A549 (cell line): ENCODE measurements around the gene LETM1. TPM values are rescaled to one million over a fixed set of nuclear protein-coding genes. Genes with fewer than 3 reads are reported as not detected.

Experiments used
- ATAC-seq, 2 experiments: fragments of 200-7000 bp in 1 of 2; fragments of >200 bp in 1 of 2; cut with Nextera tagmentation in 1 of 2; cut with Tn5 transposase in 1 of 2; 3 replicates each; pipeline versions ENCODE4 v1.8.0 to v1.9.1; 2018 to 2020; ENCODE audit warnings: mild to moderate bottlenecking in 1 of 2, moderate library complexity in 1 of 2
- CTCF ChIA-PET: fragments of 300-600 bp; sonication (Branson Sonifier 250); formaldehyde crosslinking; extraction: SDS; loops from one replicate; lab custom pipeline; 2021; ENCODE audit warnings: antibody characterized with exemption, inconsistent platforms; lab: Yijun Ruan, JAX
- POLR2A ChIA-PET: fragments of 350-600 bp; formaldehyde crosslinking; extraction: SDS; loops from one replicate; lab custom pipeline; 2021; ENCODE audit warnings: antibody characterized with exemption, inconsistent platforms; lab: Yijun Ruan, JAX
- DNase-seq, 2 experiments: peaks; one replicate each; pipeline versions ENCODE4 v3.0.0 to v3.0.0-alpha.2; 2011 to 2016; ENCODE audit warnings: low read depth in 1 of 2, low spot score in 1 of 2
- FAIRE-seq: peaks from 2 replicates; lab custom pipeline; 2011; peaks lifted over from hg19 to GRCh38; lab: Jason Lieb, UNC
- H3K27ac ChIP-seq, 2 experiments: fragments of >200 bp; sonication (Bioruptor Twin); formaldehyde crosslinking; 3 replicates each; pipeline ENCODE4 v1.5.1; 2016 to 2017
- H3K4me1 ChIP-seq: fragments of >200 bp; sonication (Bioruptor Twin); formaldehyde crosslinking; 3 replicates; pipeline ENCODE4 v1.6.1; 2016
- H3K4me2 ChIP-seq: fragments of >200 bp; sonication (Bioruptor Twin); formaldehyde crosslinking; 3 replicates; pipeline ENCODE4 v1.6.1; 2016
- H3K4me3 ChIP-seq: fragments of >200 bp; sonication (Bioruptor Twin); formaldehyde crosslinking; 3 replicates; pipeline ENCODE4 v1.5.1; 2016
- H3K9me3 ChIP-seq: fragments of >200 bp; sonication (Bioruptor Twin); formaldehyde crosslinking; 3 replicates; pipeline ENCODE4 v1.6.1; 2016
- ATOH8 ChIP-seq: fragments of 250-450 bp; sonication (Bioruptor Pico); IDR thresholded peaks from 2 replicates; pipeline ENCODE4 v1.5.0; 2020; ENCODE audit warnings: low read depth, mild to moderate bottlenecking, moderate library complexity
- CBX8 ChIP-seq: fragments of 200-600 bp; sonication (generic); IDR thresholded peaks from 2 replicates; pipeline ENCODE4 v1.6.1; 2016
- CEBPB ChIP-seq, 2 experiments: fragments of >200 bp in 1 of 2; sonication (Bioruptor Twin) in 1 of 2; formaldehyde crosslinking in 1 of 2; IDR thresholded peaks; 2 replicates each; pipeline ENCODE4 v1.6.1; 2012 to 2016
- CHD4 ChIP-seq: fragments of 200-600 bp; sonication (generic); IDR thresholded peaks from 2 replicates; pipeline ENCODE4 v1.6.1; 2016; ENCODE audit warnings: antibody characterized with exemption, mild to moderate bottlenecking, borderline replicate concordance
- FOSB ChIP-seq: fragments of 250-450 bp; sonication (Bioruptor Pico); IDR thresholded peaks from 2 replicates; pipeline ENCODE4 v1.5.0; 2020; ENCODE audit warnings: mild to moderate bottlenecking, moderate library complexity
- FOXS1 ChIP-seq: fragments of 250-450 bp; sonication (Bioruptor Pico); IDR thresholded peaks from 2 replicates; pipeline ENCODE4 v1.5.0; 2020; ENCODE audit warnings: mild to moderate bottlenecking, moderate library complexity
- GATA3 ChIP-seq: IDR thresholded peaks from 2 replicates; pipeline ENCODE4 v1.6.1; 2012; ENCODE audit warnings: borderline replicate concordance
- HOXB5 ChIP-seq: fragments of 250-450 bp; sonication (Bioruptor Pico); IDR thresholded peaks from 2 replicates; pipeline ENCODE4 v1.5.0; 2020; ENCODE audit warnings: mild to moderate bottlenecking, moderate library complexity
- KDM1A ChIP-seq: fragments of 200-600 bp; sonication (generic); IDR thresholded peaks from 2 replicates; pipeline ENCODE4 v1.6.1; 2016; ENCODE audit warnings: low read depth, mild to moderate bottlenecking
- MAFK ChIP-seq: fragments of 450-650 bp; IDR thresholded peaks from 2 replicates; pipeline ENCODE4 v1.6.1; 2014; ENCODE audit not compliant: partially characterized antibody
- MAZ ChIP-seq: fragments of 150-350 bp; IDR thresholded peaks from 2 replicates; pipeline ENCODE4 v1.6.1; 2014; ENCODE audit warnings: antibody characterized with exemption, low read depth, low read length, borderline replicate concordance
- MYC ChIP-seq: IDR thresholded peaks from 2 replicates; pipeline ENCODE4 v1.6.1; 2012; ENCODE audit warnings: mild to moderate bottlenecking, inconsistent platforms, low read length, improper control_type of control experiment, borderline replicate concordance
- RFX5 ChIP-seq: fragments of 450-650 bp; IDR thresholded peaks from 2 replicates; pipeline ENCODE4 v1.7.1; 2014; ENCODE audit warnings: antibody characterized with exemption, mild to moderate bottlenecking, moderate library complexity
- RNF2 ChIP-seq: fragments of 200-600 bp; sonication (generic); IDR thresholded peaks from 2 replicates; pipeline ENCODE4 v1.6.1; 2016; ENCODE audit warnings: low read depth, mild to moderate bottlenecking, antibody characterized with exemption, moderate library complexity, borderline replicate concordance
- TFCP2L1 ChIP-seq: fragments of 250-450 bp; sonication (Bioruptor Pico); IDR thresholded peaks from 2 replicates; pipeline ENCODE4 v1.5.0; 2021; ENCODE audit warnings: mild to moderate bottlenecking
- ZNF302 ChIP-seq: fragments of 250-450 bp; sonication (Bioruptor Pico); IDR thresholded peaks from 2 replicates; pipeline ENCODE4 v1.9.0; 2021; ENCODE audit warnings: inconsistent platforms, mild to moderate bottlenecking, moderate library complexity
- WGBS: methylation state at CpG from one replicate; pipeline ENCODE4 v1.1.6; 2017; ENCODE audit errors: missing lambda C conversion rate; 5-methylcytosine and 5-hydroxymethylcytosine counted together
- polyA plus RNA-seq, 4 experiments: library from polyadenylated mRNA; depleted of rRNA in 3 of 4; stranded (reverse); fragments of >200 nt; fragmentation: RNase III in 1 of 4; extraction: RNeasy Plus Mini Kit Qiagen cat#74134 plus additional on column Dnase treatment in 1 of 4; gene quantifications; 2 replicates in 3 of 4; 3 replicates in 1 of 4; pipeline ENCODE4 v1.2.3, GENCODE V29; 2011 to 2017
- TF ChIP-seq, protein P1 (sequence below): fragments of >200 bp; sonication (Bioruptor Twin); formaldehyde crosslinking; IDR thresholded peaks from 2 replicates; pipeline ENCODE4 v1.6.1; 2016
- TF ChIP-seq, protein P2 (sequence below): fragments of >200 bp; sonication (Bioruptor Twin); formaldehyde crosslinking; IDR thresholded peaks from 3 replicates; pipeline ENCODE4 v1.6.1; 2016
- TF ChIP-seq, protein P3 (sequence below): fragments of >200 bp; sonication (Bioruptor Twin); formaldehyde crosslinking; IDR thresholded peaks from 3 replicates; pipeline ENCODE4 v1.5.1; 2016

Gene LETM1
- polyA plus RNA-seq, 2 of the 4 experiments (the other 2 are of a cell fraction) = 18.6 to 29.6 TPM

- TF ChIP-seq RNF2 = no peak
- TF ChIP-seq, all 56 proteins: peak for 0
Measured at GRCh38 chr4:1868293-1868692, 12.3 kb upstream of the LETM1 start (continued).

DNA sequence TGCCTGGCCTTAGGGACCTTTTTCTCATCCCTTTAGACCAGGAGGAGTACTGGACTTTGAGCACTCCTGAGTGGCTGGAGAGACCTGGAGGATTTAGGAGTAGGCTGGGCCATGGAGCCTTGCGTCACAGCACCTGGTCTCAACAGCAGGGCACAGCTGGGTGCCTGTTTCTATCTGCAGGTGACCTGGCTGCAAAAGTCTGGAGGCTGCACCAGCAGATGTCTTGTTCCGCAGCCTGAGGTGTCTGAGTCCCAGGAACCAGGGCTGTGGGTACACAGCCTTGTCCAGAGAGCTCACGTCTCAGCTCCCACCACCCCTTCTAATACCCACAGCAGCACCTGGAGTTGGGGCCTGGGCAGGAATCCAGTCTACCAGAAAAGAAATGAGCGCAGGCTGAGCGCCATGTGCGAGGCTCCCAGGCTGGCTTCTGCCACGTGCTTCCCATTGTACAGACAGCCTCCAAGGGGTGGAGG, 10.3 kb upstream of the LETM1 start:
- WGBS = 97% methylated on average over 3 of the region's 7 CpGs
- Histone ChIP-seq H3K4me2 (no peak overlapping the region), H3K27ac (no peak overlapping the region), H3K4me3 (no peak overlapping the region), H3K4me1 (peaks cover 23% of the 10 kb centered on the region), H3K9me3 (no peaks in the 10 kb centered on the region)
- ATAC-seq (no peak), DNase-seq (no peak), FAIRE-seq (no peak)
- ChIA-PET POLR2A (no interaction called here), CTCF (interaction anchor here (1.6 kb wide), 1 partner anchor 33 kb away, joined by 5 read pairs; no protein-coding TSS in a partner anchor)
- no peak for TF ChIP-seq MAFK
- TF ChIP-seq FOSB = no peak
- TF ChIP-seq, protein P1, sequence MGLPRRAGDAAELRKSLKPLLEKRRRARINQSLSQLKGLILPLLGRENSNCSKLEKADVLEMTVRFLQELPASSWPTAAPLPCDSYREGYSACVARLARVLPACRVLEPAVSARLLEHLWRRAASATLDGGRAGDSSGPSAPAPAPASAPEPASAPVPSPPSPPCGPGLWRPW = no peak
- TF ChIP-seq HOXB5 (CRISPR knock-in tag) = no peak
- TF ChIP-seq CHD4 = no peak

- 95% methylated on average over 10 of the region's 17 CpGs for WGBS
- no peak overlapping the region for H3K4me2 ChIP-seq
- CTCF ChIA-PET = interaction anchor here (1.1 to 1.7 kb wide), 2 partner anchors 35 to 55 kb away, joined by 3 to 4 read pairs; no protein-coding TSS in a partner anchor
- no peak for ATAC-seq
- peaks cover 16% of the 10 kb centered on the region for H3K4me1 ChIP-seq
- no peak overlapping the region for H3K27ac ChIP-seq
- POLR2A ChIA-PET = no interaction called here
- FAIRE-seq = no peak
- no peak for TF ChIP-seq RFX5
- no peak for TF ChIP-seq TFCP2L1 (CRISPR knock-in tag)
- no peak for TF ChIP-seq ZNF302
- TF ChIP-seq GATA3 = no peak
- no peak for TF ChIP-seq CEBPB (IDR thresholded peaks at IDR 0.05)
- no peak for TF ChIP-seq MYC
- TF ChIP-seq MAZ = no peak
- no peak for TF ChIP-seq ATOH8 (CRISPR knock-in tag)
- no peak for TF ChIP-seq FOXS1 (CRISPR knock-in tag)
- H3K4me3 ChIP-seq = no peak overlapping the region
- H3K9me3 ChIP-seq = no peaks in the 10 kb centered on the region
- no peak for DNase-seq
Measured at GRCh38 chr4:1864076-1865008, 8.4 kb upstream of the LETM1 start.

DNA sequence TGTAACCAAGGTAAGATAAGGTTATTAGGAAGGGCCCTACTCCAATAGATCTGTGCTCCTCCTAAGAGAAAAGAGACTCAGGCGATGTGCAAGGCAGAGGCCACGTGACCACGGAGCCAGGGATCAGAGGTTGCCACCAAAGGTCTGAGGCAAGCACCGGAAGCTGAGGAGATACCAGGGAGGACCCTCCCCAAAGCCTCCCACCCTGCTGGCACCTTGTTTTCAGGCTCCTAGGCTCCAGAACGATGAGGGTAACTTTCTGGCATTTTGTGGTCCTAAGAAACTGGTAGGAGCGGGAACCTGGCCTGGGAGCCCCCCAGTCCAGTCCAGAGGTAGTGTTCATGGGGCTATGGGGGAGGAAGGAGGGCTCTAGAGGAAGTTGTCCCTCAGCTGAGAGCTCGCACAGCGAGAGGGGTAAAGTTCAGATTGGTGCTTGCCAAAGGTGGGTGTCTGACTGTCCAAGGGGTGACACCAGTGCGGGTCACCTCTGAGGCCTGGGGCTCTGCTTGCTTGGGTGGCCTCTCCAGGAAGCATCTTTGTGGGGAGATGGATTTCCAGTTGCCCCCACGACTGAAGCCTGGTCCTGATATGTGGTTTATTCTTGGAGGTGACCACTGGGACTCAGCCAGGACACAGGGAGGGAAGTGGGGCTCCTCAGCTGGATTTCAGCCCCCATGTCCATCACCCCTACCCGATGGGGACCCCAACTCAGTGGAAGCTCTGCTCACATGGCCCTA, 7.5 kb upstream of the LETM1 start:
- Histone ChIP-seq H3K4me2 (no peak overlapping the region), H3K27ac (no peak overlapping the region), H3K9me3 (no peaks in the 10 kb centered on the region), H3K4me3 (no peak overlapping the region), H3K4me1 (peaks cover 11% of the 10 kb centered on the region)
- WGBS = 91% methylated on average over 8 of the region's 11 CpGs
- no peak for ATAC-seq
- ChIA-PET CTCF (interaction anchor here (1.1 to 1.7 kb wide), 2 partner anchors 36 to 55 kb away, joined by 3 to 4 read pairs; no protein-coding TSS in a partner anchor), POLR2A (no interaction called here)
- TF ChIP-seq, protein P2, sequence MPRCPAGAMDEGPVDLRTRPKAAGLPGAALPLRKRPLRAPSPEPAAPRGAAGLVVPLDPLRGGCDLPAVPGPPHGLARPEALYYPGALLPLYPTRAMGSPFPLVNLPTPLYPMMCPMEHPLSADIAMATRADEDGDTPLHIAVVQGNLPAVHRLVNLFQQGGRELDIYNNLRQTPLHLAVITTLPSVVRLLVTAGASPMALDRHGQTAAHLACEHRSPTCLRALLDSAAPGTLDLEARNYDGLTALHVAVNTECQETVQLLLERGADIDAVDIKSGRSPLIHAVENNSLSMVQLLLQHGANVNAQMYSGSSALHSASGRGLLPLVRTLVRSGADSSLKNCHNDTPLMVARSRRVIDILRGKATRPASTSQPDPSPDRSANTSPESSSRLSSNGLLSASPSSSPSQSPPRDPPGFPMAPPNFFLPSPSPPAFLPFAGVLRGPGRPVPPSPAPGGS = no peak
- TF ChIP-seq FOXS1 (CRISPR knock-in tag) (no peak), KDM1A (no peak), CBX8 (no peak), ZNF302 (no peak), MYC (no peak)
- TF ChIP-seq, protein P3, sequence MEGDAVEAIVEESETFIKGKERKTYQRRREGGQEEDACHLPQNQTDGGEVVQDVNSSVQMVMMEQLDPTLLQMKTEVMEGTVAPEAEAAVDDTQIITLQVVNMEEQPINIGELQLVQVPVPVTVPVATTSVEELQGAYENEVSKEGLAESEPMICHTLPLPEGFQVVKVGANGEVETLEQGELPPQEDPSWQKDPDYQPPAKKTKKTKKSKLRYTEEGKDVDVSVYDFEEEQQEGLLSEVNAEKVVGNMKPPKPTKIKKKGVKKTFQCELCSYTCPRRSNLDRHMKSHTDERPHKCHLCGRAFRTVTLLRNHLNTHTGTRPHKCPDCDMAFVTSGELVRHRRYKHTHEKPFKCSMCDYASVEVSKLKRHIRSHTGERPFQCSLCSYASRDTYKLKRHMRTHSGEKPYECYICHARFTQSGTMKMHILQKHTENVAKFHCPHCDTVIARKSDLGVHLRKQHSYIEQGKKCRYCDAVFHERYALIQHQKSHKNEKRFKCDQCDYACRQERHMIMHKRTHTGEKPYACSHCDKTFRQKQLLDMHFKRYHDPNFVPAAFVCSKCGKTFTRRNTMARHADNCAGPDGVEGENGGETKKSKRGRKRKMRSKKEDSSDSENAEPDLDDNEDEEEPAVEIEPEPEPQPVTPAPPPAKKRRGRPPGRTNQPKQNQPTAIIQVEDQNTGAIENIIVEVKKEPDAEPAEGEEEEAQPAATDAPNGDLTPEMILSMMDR = no peak
- no peak for FAIRE-seq
- no peak for DNase-seq
